ENCODE measurements around the gene RBMS3. TPM values are rescaled to one million over a fixed set of nuclear protein-coding genes. Genes with fewer than 3 reads are reported as not detected.

RBMS3 gene
- total and polyA plus RNA-seq, 2 experiments from 2014 or later: 3.2 to 7.4 TPM

DNA sequence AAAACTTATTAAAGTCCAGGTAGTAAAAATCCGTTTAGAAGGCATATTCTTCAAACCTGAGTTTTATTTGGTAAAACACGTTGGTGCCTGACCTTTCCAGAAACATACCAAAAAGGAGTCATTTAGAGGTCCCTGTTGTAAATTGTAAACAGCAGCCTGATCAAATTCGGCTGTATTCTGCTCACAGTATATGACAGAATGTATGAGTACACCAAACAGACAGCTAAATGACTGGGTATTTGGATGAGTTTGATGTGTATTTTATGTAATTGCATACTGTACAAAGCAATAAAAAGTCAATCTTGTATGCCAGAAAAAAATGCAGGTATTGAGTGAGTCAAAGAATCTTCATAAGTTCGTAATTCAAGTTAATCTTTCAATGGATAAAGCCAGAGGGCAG is 330.4 kb downstream of the RBMS3 start:
- Histone ChIP-seq H3K27ac (ENCODE audit: low read depth) (no peak overlapping the region), H3K79me2 (replicated peaks; ENCODE audit: insufficient read depth) (no peaks in the 10 kb centered on the region), H4K20me1 (replicated peaks; ENCODE audit: insufficient read depth) (no peaks in the 10 kb centered on the region), H3K27me3 (ENCODE audit: insufficient read depth) (no peaks in the 10 kb centered on the region), H3K36me3 (ENCODE audit: insufficient read depth) (no peaks in the 10 kb centered on the region), H2AFZ (no peak overlapping the region), H3K9me2 (ENCODE audit: insufficient read depth) (no peaks in the 10 kb centered on the region), H3K4me2 (no peak overlapping the region), H3K4me3 (no peak overlapping the region), H3K4me1 (ENCODE audit: insufficient read depth) (no peaks in the 10 kb centered on the region), H3F3A (replicated peaks; ENCODE audit: low read depth) (no peaks in the 10 kb centered on the region)
- Mint-ChIP-seq H3K9me3 (no peaks in the 10 kb centered on the region), H3K36me3 (ENCODE audit: low read depth) (no peaks in the 10 kb centered on the region), H3K4me3 (no peak overlapping the region), H3K27ac (no peak overlapping the region), H3K4me1 (peaks cover 5% of the 10 kb centered on the region; the same call in 1 of the 3 replicates), H3K27me3 (ENCODE audit: insufficient read depth, low read depth, poor library complexity) (no peaks in the 10 kb centered on the region)
- no peak for DNase-seq (ENCODE audit: low spot score)
- no peak for TF ChIP-seq NANOG (IDR thresholded peaks at IDR 0.05; ENCODE audit: borderline replicate concordance)
- TF ChIP-seq, protein P1, sequence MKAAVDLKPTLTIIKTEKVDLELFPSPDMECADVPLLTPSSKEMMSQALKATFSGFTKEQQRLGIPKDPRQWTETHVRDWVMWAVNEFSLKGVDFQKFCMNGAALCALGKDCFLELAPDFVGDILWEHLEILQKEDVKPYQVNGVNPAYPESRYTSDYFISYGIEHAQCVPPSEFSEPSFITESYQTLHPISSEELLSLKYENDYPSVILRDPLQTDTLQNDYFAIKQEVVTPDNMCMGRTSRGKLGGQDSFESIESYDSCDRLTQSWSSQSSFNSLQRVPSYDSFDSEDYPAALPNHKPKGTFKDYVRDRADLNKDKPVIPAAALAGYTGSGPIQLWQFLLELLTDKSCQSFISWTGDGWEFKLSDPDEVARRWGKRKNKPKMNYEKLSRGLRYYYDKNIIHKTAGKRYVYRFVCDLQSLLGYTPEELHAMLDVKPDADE (IDR thresholded peaks at IDR 0.05): no peak
- ATAC-seq: no peak

DNA sequence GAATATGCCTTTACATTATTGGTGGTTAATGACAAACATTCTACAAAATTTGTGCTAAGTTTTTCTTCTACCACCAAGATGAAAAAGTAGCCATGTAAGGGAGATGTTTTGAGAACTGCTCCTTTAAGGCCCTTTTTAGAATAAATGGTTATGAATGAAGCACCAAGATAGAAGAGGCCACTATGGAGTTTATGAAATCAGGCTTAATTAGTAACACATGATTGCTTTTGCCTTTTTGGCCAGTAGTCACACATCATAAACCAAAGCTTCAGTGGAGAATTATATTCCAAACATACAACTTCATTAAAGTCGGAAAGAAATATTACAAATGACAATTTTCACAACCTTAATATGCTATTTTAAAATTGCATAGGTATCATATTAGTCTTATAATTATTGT is 331.7 kb downstream of the RBMS3 start:
- no peaks in the 10 kb centered on the region for H3K4me1 ChIP-seq (ENCODE audit: insufficient read depth)
- no peak overlapping the region for H3K4me2 ChIP-seq
- H4K20me1 ChIP-seq (replicated peaks; ENCODE audit: insufficient read depth): no peaks in the 10 kb centered on the region
- no peak overlapping the region for H3K4me3 ChIP-seq
- no peaks in the 10 kb centered on the region for H3K27me3 ChIP-seq (ENCODE audit: insufficient read depth)
- Mint-ChIP-seq H3K9me3 (no peaks in the 10 kb centered on the region), H3K27me3 (ENCODE audit: insufficient read depth, low read depth, poor library complexity) (no peaks in the 10 kb centered on the region), H3K27ac (no peak overlapping the region), H3K4me1 (peaks cover 10% of the 10 kb centered on the region; the same call in 2 of the 3 replicates), H3K4me3 (no peak overlapping the region), H3K36me3 (ENCODE audit: low read depth) (no peaks in the 10 kb centered on the region)
- no peaks in the 10 kb centered on the region for H3K9me2 ChIP-seq (ENCODE audit: insufficient read depth)
- no peak for DNase-seq (ENCODE audit: low spot score)
- H3F3A ChIP-seq (replicated peaks; ENCODE audit: low read depth): no peaks in the 10 kb centered on the region
- no peak overlapping the region for H3K27ac ChIP-seq (ENCODE audit: low read depth)
- no peak for ATAC-seq
- no peaks in the 10 kb centered on the region for H3K79me2 ChIP-seq (replicated peaks; ENCODE audit: insufficient read depth)
- H2AFZ ChIP-seq: no peak overlapping the region
- no peaks in the 10 kb centered on the region for H3K36me3 ChIP-seq (ENCODE audit: insufficient read depth)
- TF ChIP-seq POLR2AphosphoS5 (IDR thresholded peaks at IDR 0.05; ENCODE audit: low read depth) (no peak), STAT1 (IDR thresholded peaks at IDR 0.05; ENCODE audit: unreplicated experiment) (no peak), NANOG (IDR thresholded peaks at IDR 0.05; ENCODE audit: borderline replicate concordance) (no peak), JUNB (IDR thresholded peaks at IDR 0.05; ENCODE audit: unreplicated experiment) (no peak), EZH2phosphoT487 (IDR thresholded peaks at IDR 0.05; ENCODE audit: unreplicated experiment) (no peak), CREB1 (CRISPR knock-in tag; IDR thresholded peaks at IDR 0.05; ENCODE audit: low read depth) (no peak), EZH2 (IDR thresholded peaks at IDR 0.05; ENCODE audit: low read depth, unreplicated experiment) (no peak), ZNF331 (CRISPR knock-in tag; IDR thresholded peaks at IDR 0.05; ENCODE audit: low read depth) (no peak)
- TF ChIP-seq, protein P2, sequence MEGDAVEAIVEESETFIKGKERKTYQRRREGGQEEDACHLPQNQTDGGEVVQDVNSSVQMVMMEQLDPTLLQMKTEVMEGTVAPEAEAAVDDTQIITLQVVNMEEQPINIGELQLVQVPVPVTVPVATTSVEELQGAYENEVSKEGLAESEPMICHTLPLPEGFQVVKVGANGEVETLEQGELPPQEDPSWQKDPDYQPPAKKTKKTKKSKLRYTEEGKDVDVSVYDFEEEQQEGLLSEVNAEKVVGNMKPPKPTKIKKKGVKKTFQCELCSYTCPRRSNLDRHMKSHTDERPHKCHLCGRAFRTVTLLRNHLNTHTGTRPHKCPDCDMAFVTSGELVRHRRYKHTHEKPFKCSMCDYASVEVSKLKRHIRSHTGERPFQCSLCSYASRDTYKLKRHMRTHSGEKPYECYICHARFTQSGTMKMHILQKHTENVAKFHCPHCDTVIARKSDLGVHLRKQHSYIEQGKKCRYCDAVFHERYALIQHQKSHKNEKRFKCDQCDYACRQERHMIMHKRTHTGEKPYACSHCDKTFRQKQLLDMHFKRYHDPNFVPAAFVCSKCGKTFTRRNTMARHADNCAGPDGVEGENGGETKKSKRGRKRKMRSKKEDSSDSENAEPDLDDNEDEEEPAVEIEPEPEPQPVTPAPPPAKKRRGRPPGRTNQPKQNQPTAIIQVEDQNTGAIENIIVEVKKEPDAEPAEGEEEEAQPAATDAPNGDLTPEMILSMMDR (conservative IDR thresholded peaks at IDR 0.05; ENCODE audit: low read depth in 2 of 2): no peak
- TF ChIP-seq, protein P3, sequence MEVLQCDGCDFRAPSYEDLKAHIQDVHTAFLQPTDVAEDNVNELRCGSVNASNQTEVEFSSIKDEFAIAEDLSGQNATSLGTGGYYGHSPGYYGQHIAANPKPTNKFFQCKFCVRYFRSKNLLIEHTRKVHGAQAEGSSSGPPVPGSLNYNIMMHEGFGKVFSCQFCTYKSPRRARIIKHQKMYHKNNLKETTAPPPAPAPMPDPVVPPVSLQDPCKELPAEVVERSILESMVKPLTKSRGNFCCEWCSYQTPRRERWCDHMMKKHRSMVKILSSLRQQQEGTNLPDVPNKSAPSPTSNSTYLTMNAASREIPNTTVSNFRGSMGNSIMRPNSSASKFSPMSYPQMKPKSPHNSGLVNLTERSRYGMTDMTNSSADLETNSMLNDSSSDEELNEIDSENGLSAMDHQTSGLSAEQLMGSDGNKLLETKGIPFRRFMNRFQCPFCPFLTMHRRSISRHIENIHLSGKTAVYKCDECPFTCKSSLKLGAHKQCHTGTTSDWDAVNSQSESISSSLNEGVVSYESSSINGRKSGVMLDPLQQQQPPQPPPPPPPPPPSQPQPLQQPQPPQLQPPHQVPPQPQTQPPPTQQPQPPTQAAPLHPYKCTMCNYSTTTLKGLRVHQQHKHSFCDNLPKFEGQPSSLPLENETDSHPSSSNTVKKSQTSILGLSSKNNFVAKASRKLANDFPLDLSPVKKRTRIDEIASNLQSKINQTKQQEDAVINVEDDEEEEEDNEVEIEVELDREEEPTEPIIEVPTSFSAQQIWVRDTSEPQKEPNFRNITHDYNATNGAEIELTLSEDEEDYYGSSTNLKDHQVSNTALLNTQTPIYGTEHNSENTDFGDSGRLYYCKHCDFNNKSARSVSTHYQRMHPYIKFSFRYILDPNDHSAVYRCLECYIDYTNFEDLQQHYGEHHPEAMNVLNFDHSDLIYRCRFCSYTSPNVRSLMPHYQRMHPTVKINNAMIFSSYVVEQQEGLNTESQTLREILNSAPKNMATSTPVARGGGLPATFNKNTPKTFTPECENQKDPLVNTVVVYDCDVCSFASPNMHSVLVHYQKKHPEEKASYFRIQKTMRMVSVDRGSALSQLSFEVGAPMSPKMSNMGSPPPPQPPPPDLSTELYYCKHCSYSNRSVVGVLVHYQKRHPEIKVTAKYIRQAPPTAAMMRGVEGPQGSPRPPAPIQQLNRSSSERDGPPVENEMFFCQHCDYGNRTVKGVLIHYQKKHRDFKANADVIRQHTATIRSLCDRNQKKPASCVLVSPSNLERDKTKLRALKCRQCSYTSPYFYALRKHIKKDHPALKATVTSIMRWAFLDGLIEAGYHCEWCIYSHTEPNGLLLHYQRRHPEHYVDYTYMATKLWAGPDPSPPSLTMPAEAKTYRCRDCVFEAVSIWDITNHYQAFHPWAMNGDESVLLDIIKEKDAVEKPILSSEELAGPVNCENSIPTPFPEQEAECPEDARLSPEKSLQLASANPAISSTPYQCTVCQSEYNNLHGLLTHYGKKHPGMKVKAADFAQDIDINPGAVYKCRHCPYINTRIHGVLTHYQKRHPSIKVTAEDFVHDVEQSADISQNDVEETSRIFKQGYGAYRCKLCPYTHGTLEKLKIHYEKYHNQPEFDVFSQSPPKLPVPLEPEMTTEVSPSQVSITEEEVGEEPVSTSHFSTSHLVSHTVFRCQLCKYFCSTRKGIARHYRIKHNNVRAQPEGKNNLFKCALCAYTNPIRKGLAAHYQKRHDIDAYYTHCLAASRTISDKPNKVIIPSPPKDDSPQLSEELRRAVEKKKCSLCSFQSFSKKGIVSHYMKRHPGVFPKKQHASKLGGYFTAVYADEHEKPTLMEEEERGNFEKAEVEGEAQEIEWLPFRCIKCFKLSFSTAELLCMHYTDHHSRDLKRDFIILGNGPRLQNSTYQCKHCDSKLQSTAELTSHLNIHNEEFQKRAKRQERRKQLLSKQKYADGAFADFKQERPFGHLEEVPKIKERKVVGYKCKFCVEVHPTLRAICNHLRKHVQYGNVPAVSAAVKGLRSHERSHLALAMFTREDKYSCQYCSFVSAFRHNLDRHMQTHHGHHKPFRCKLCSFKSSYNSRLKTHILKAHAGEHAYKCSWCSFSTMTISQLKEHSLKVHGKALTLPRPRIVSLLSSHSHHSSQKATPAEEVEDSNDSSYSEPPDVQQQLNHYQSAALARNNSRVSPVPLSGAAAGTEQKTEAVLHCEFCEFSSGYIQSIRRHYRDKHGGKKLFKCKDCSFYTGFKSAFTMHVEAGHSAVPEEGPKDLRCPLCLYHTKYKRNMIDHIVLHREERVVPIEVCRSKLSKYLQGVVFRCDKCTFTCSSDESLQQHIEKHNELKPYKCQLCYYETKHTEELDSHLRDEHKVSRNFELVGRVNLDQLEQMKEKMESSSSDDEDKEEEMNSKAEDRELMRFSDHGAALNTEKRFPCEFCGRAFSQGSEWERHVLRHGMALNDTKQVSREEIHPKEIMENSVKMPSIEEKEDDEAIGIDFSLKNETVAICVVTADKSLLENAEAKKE (CRISPR knock-in tag; IDR thresholded peaks at IDR 0.05): no peak
